ENCODE data around the gene HIP1. TPM values are rescaled to one million over a fixed set of nuclear protein-coding genes. Genes with fewer than 3 reads are reported as not detected.
"Not testable (repeated sequence)": the region's sequence is repeated elsewhere in the genome, so short reads cannot be mapped to it uniquely, and the experiment has no call there.

HIP1 gene
- polyA plus RNA-seq, 6 donors from 2014 or later, result 2.5 to 7.8 (median 4.3) TPM

GRCh38 chr7:75718390-75719031 lies 20.2 kb downstream of the HIP1 start:
- Mint-ChIP-seq H3K27me3 (no peaks in the 10 kb centered on the region), H3K36me3 (peaks cover 3 to 8% of the 10 kb centered on the region in 2 donors), H3K4me3 (no peak overlapping the region), H3K27ac (peak overlapping the region in 1 of 6 donors; percentile 40), H3K9me3 (peaks cover 2 to 10% (median 3%) of the 10 kb centered on the region in 7 donors), H3K4me1 (peaks cover 3 to 10% (median 6%) of the 10 kb centered on the region in 3 donors)
- ATAC-seq (ENCODE audit: low read depth in 2 of 2), result no peak
- DNase-seq, result no peak

GRCh38 chr7:75717746-75718145 lies 21.0 kb downstream of the HIP1 start:
- H3K27ac Mint-ChIP-seq; ATAC-seq (ENCODE audit: low read depth in 2 of 2); H3K27me3 Mint-ChIP-seq; DNase-seq; H3K4me3 Mint-ChIP-seq; H3K36me3 Mint-ChIP-seq; H3K9me3 Mint-ChIP-seq: not testable (repeated sequence)
- H3K4me1 Mint-ChIP-seq, result peaks cover 6 to 15% (median 10%) of the 10 kb centered on the region in 3 donors

- DNase-seq, result no peak
- Mint-ChIP-seq H3K27me3 (no peaks in the 10 kb centered on the region), H3K36me3 (peaks cover 3 to 8% of the 10 kb centered on the region in 2 donors), H3K9me3 (peaks cover 2 to 10% (median 3%) of the 10 kb centered on the region in 7 donors), H3K27ac (peak overlapping the region in 2 of 6 donors; percentile 12 to 59), H3K4me1 (peaks cover 12 to 21% (median 16%) of the 10 kb centered on the region in 3 donors), H3K4me3 (no peak overlapping the region)
- no peak for ATAC-seq (ENCODE audit: low read depth in 2 of 2)
Measured at GRCh38 chr7:75716992-75717626, 21.6 kb downstream of the HIP1 start.

- H3K4me3 Mint-ChIP-seq, result no peak overlapping the region
- H3K27me3 Mint-ChIP-seq, result no peaks in the 10 kb centered on the region
- peaks cover 2 to 12% (median 4%) of the 10 kb centered on the region in 7 donors for H3K9me3 Mint-ChIP-seq
- H3K27ac Mint-ChIP-seq, result peak overlapping the region in 3 of 6 donors; percentile 34 to 81 (median 52)
- H3K4me1 Mint-ChIP-seq, result peaks cover 24 to 34% (median 28%) of the 10 kb centered on the region in 3 donors
- peaks cover 7 to 8% of the 10 kb centered on the region in 2 donors for H3K36me3 Mint-ChIP-seq
- DNase-seq (no peak), ATAC-seq (ENCODE audit: low read depth in 2 of 2) (no peak)
Measured at GRCh38 chr7:75715864-75716263, 22.9 kb downstream of the HIP1 start.

- ATAC-seq (ENCODE audit: low read depth in 2 of 2), result no peak
- H3K9me3 Mint-ChIP-seq, result peaks cover 2 to 32% (median 19%) of the 10 kb centered on the region in 7 donors
- H3K27me3 Mint-ChIP-seq, result no peaks in the 10 kb centered on the region
- no peak for DNase-seq
- peak overlapping the region in 6 of 8 donors; percentile 1 to 76 (median 32) for H3K4me3 Mint-ChIP-seq
- H3K36me3 Mint-ChIP-seq, result peaks cover 8% of the 10 kb centered on the region in 2 donors
- peaks cover 24 to 35% (median 28%) of the 10 kb centered on the region in 3 donors for H3K4me1 Mint-ChIP-seq
- H3K27ac Mint-ChIP-seq, result peak overlapping the region in 2 of 6 donors; percentile 12 to 57
Measured at GRCh38 chr7:75712517-75713361, 26.0 kb downstream of the HIP1 start.

GRCh38 chr7:75711656-75712514 lies 26.9 kb downstream of the HIP1 start:
- Mint-ChIP-seq H3K4me3 (peak overlapping the region in 7 of 8 donors; percentile 14 to 76 (median 54)), H3K27ac (peak overlapping the region in 5 of 6 donors; percentile 11 to 92 (median 57)), H3K4me1 (peaks cover 24 to 33% (median 28%) of the 10 kb centered on the region in 3 donors), H3K9me3 (peaks cover 2 to 32% (median 19%) of the 10 kb centered on the region in 7 donors), H3K27me3 (no peaks in the 10 kb centered on the region), H3K36me3 (peaks cover 8% of the 10 kb centered on the region in 2 donors)
- ATAC-seq (ENCODE audit: low read depth in 2 of 2) (peak in 1 of 2 donors; percentile 52), DNase-seq (no peak)

GRCh38 chr7:75711076-75711475 lies 27.7 kb downstream of the HIP1 start:
- Mint-ChIP-seq H3K27ac (no peak overlapping the region), H3K27me3 (no peaks in the 10 kb centered on the region), H3K4me1 (peaks cover 24 to 33% (median 28%) of the 10 kb centered on the region in 3 donors), H3K9me3 (peaks cover 2 to 31% (median 19%) of the 10 kb centered on the region in 7 donors), H3K36me3 (peaks cover 8% of the 10 kb centered on the region in 2 donors), H3K4me3 (peak overlapping the region in 3 of 8 donors; percentile 11 to 73 (median 14))
- ATAC-seq (ENCODE audit: low read depth in 2 of 2) (no peak), DNase-seq (no peak)

GRCh38 chr7:75704928-75705327 lies 33.8 kb downstream of the HIP1 start:
- no peak overlapping the region for H3K4me3 Mint-ChIP-seq
- H3K9me3 Mint-ChIP-seq, result peaks cover 0 to 15% (median 12%) of the 10 kb centered on the region in 7 donors
- H3K27ac Mint-ChIP-seq, result peak overlapping the region in 1 of 6 donors; percentile 0
- H3K4me1 Mint-ChIP-seq, result no peaks in the 10 kb centered on the region
- no peak for DNase-seq
- no peaks in the 10 kb centered on the region for H3K36me3 Mint-ChIP-seq
- no peak for ATAC-seq (ENCODE audit: low read depth in 2 of 2)
- H3K27me3 Mint-ChIP-seq, result no peaks in the 10 kb centered on the region

GRCh38 chr7:75702515-75702914 lies 36.2 kb downstream of the HIP1 start:
- ATAC-seq (ENCODE audit: low read depth in 2 of 2) (no peak), DNase-seq (no peak)
- Mint-ChIP-seq H3K27ac (peak overlapping the region in 1 of 6 donors; percentile 44), H3K9me3 (peaks cover 0 to 2% (median 0%) of the 10 kb centered on the region in 7 donors), H3K36me3 (no peaks in the 10 kb centered on the region), H3K4me1 (peaks cover 5 to 13% (median 9%) of the 10 kb centered on the region in 3 donors), H3K4me3 (no peak overlapping the region), H3K27me3 (no peaks in the 10 kb centered on the region)

GRCh38 chr7:75699993-75700392 lies 38.7 kb downstream of the HIP1 start:
- ATAC-seq (ENCODE audit: low read depth in 2 of 2), result no peak
- H3K36me3 Mint-ChIP-seq, result no peaks in the 10 kb centered on the region
- H3K9me3 Mint-ChIP-seq, result no peaks in the 10 kb centered on the region
- H3K4me3 Mint-ChIP-seq, result no peak overlapping the region
- no peak for DNase-seq
- H3K27ac Mint-ChIP-seq, result peak overlapping the region in 1 of 6 donors; percentile 66
- peaks cover 9 to 27% (median 25%) of the 10 kb centered on the region in 3 donors for H3K4me1 Mint-ChIP-seq
- H3K27me3 Mint-ChIP-seq, result no peaks in the 10 kb centered on the region

- H3K36me3 Mint-ChIP-seq, result no peaks in the 10 kb centered on the region
- ATAC-seq (ENCODE audit: low read depth in 2 of 2) (peak in 1 of 2 donors; percentile 49), DNase-seq (no peak)
- H3K27me3 Mint-ChIP-seq, result no peaks in the 10 kb centered on the region
- H3K4me3 Mint-ChIP-seq, result no peak overlapping the region
- H3K9me3 Mint-ChIP-seq, result no peaks in the 10 kb centered on the region
- peak overlapping the region in 1 of 6 donors; percentile 71 for H3K27ac Mint-ChIP-seq
- H3K4me1 Mint-ChIP-seq, result peaks cover 14 to 32% (median 28%) of the 10 kb centered on the region in 3 donors
Measured at GRCh38 chr7:75698358-75698757, 40.4 kb downstream of the HIP1 start.

- no peaks in the 10 kb centered on the region for H3K27me3 Mint-ChIP-seq
- no peak for ATAC-seq (ENCODE audit: low read depth in 2 of 2)
Measured at GRCh38 chr7:75696263-75697037, 42.3 kb downstream of the HIP1 start.

More at GRCh38 chr7:75696263-75697037, 42.3 kb downstream of the HIP1 start:
- no peaks in the 10 kb centered on the region for H3K9me3 Mint-ChIP-seq
- peak overlapping the region in 3 of 6 donors; percentile 27 to 56 (median 46) for H3K27ac Mint-ChIP-seq
- H3K36me3 Mint-ChIP-seq, result no peaks in the 10 kb centered on the region
- no peak overlapping the region for H3K4me3 Mint-ChIP-seq
- no peak for DNase-seq
- peaks cover 23 to 46% (median 36%) of the 10 kb centered on the region in 3 donors for H3K4me1 Mint-ChIP-seq
